ENCODE results near the gene ZNF428. TPM values are rescaled to one million over a fixed set of nuclear protein-coding genes. Genes with fewer than 3 reads are reported as not detected.

The ZNF428 gene
- total and polyA plus RNA-seq, 7 donors = 12.4 to 39.0 (median 27.9) TPM

- 55 to 96% (median 89%) methylated on average over 2 of the region's 2 CpGs for WGBS, 3 donors
- intact Hi-C loops (cut with DNase I) = no loop called here
- DNase-seq = no peak
- H3K9me3 ChIP-seq = no peaks in the 10 kb centered on the region
- TF ChIP-seq CTCF (IDR thresholded peaks at IDR 0.05) = no peak
- no peak overlapping the region for H3K4me3 ChIP-seq
- H3K27ac ChIP-seq = no peak overlapping the region
- H3K27me3 ChIP-seq (ENCODE audit: insufficient read depth in 3 of 3, low read length in 2 of 3) = no peaks in the 10 kb centered on the region
- peaks cover 7 to 27% of the 10 kb centered on the region in 2 donors for H3K36me3 ChIP-seq (ENCODE audit: insufficient read depth in 1 of 2, low read depth in 1 of 2)
- no peaks in the 10 kb centered on the region for H3K4me1 ChIP-seq
- ATAC-seq = no peak
Measured at GRCh38 chr19:43586346-43586745, 33.1 kb downstream of the ZNF428 start.

- ATAC-seq (no peak), DNase-seq (no peak)
- Histone ChIP-seq H3K9me3 (no peaks in the 10 kb centered on the region), H3K4me1 (no peaks in the 10 kb centered on the region), H3K4me3 (no peak overlapping the region), H3K36me3 (ENCODE audit: insufficient read depth in 1 of 2, low read depth in 1 of 2) (peaks cover 5 to 12% of the 10 kb centered on the region in 2 donors), H3K27me3 (ENCODE audit: insufficient read depth in 3 of 3, low read length in 2 of 3) (no peaks in the 10 kb centered on the region), H3K27ac (no peak overlapping the region)
- intact Hi-C loops (cut with DNase I) = no loop called here
- no peak for TF ChIP-seq CTCF (IDR thresholded peaks at IDR 0.05)
- 85 to 95% (median 91%) methylated on average over 1 of the region's 1 CpG for WGBS, 3 donors
Measured at GRCh38 chr19:43584484-43584883, 34.9 kb downstream of the ZNF428 start.

GRCh38 chr19:43582495-43582894 is 36.9 kb downstream of the ZNF428 start:
- ATAC-seq (no peak), DNase-seq (no peak)
- 91 to 93% (median 92%) methylated on average over 2 of the region's 2 CpGs for WGBS, 3 donors
- H3K9me3 ChIP-seq = no peaks in the 10 kb centered on the region
- no peak for TF ChIP-seq CTCF (IDR thresholded peaks at IDR 0.05)
- intact Hi-C loops (cut with DNase I) = no loop called here
- H3K27ac ChIP-seq = no peak overlapping the region
- no peaks in the 10 kb centered on the region for H3K27me3 ChIP-seq (ENCODE audit: insufficient read depth in 3 of 3, low read length in 2 of 3)
- H3K4me1 ChIP-seq = no peaks in the 10 kb centered on the region
- no peaks in the 10 kb centered on the region for H3K36me3 ChIP-seq (ENCODE audit: insufficient read depth in 1 of 2, low read depth in 1 of 2)
- no peak overlapping the region for H3K4me3 ChIP-seq

- Histone ChIP-seq H3K36me3 (ENCODE audit: insufficient read depth in 1 of 2, low read depth in 1 of 2) (no peaks in the 10 kb centered on the region), H3K4me3 (peak overlapping the region; percentile 59), H3K4me1 (no peaks in the 10 kb centered on the region), H3K27me3 (ENCODE audit: insufficient read depth in 3 of 3, low read length in 2 of 3) (no peaks in the 10 kb centered on the region), H3K9me3 (no peaks in the 10 kb centered on the region), H3K27ac (no peak overlapping the region)
- 76 to 84% (median 76%) methylated on average over 7 of the region's 7 CpGs for WGBS, 3 donors
- DNase-seq = no peak
- no peak for TF ChIP-seq CTCF (IDR thresholded peaks at IDR 0.05)
- intact Hi-C loops (cut with DNase I) = no loop called here
- no peak for ATAC-seq
Measured at GRCh38 chr19:43581467-43581866, 38.0 kb downstream of the ZNF428 start.

- DNase-seq = no peak
- intact Hi-C loops (cut with DNase I) = loop anchor here in 1 of 2 donors (2.0 kb wide), 1 partner anchor 14 kb away; no protein-coding TSS in a partner anchor
- Histone ChIP-seq H3K27me3 (ENCODE audit: insufficient read depth in 3 of 3, low read length in 2 of 3) (no peaks in the 10 kb centered on the region), H3K27ac (no peak overlapping the region), H3K9me3 (no peaks in the 10 kb centered on the region), H3K36me3 (ENCODE audit: insufficient read depth in 1 of 2, low read depth in 1 of 2) (peaks cover 0 to 5% of the 10 kb centered on the region in 2 donors), H3K4me3 (no peak overlapping the region), H3K4me1 (peaks cover 12% of the 10 kb centered on the region)
- no peak for TF ChIP-seq CTCF (IDR thresholded peaks at IDR 0.05)
- ATAC-seq = no peak
- 74 to 80% (median 79%) methylated on average over 3 of the region's 3 CpGs for WGBS, 3 donors
Measured at GRCh38 chr19:43578787-43579186, 40.6 kb downstream of the ZNF428 start.

All from psoas muscle (tissue), 8 donors.